Stimulated activated CD8-positive, alpha-beta memory T cell treated with anti-CD3 and anti-CD28 coated beads, Interleukin-12 subunit alpha, Interleukin-12 subunit beta, amount 100 ng/mL, for 1 hour (primary cell): ENCODE results near the gene PSORS1C2.

ENCODE experiments used
- DNase-seq: peaks from one replicate; pipeline ENCODE4 v3.0.0-alpha.2; 2020; ENCODE audit warnings: low read depth

PSORS1C2 gene

GRCh38 chr6:31140643-31141042, 1.8 kb upstream of the PSORS1C2 start:
- no peak for DNase-seq

DNA sequence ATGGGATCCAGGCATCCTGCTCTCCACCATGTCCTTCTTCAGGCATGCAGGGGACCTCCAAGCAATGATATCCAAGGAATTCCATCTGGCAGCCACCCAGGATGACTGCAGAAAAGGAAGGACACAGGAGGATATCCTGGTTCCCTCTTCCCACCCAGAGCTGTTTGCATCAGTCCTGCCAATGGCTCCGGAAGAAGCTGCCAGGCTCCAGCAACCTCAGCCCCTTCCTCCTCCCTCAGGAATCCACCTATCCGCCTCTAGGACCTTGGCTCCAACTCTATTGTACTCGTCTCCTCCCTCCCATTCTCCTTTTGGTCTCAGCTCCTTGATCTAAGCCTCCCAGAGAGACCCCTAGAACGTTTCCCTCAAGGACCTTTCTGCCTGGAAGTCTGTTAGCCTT, 733 bp upstream of the PSORS1C2 start:
- DNase-seq: no peak

DNA sequence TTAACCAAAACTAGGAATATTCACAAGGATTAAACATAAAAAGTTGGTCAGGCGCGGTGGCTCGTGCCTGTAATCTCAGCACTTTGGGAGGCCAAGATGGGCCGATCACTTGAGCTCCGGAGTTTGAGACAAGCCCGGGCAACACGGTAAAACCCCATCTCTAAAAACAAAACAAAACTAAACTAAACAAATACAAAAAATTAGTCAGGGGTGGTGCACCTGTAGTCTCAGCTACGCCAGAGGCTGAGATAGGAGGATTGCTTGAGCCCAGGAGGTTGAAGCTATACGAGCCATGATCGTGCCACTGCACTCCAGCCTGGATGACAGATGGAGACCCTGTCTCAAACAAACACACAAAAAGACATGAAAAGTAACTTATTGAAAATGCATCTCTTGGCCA, 3.2 kb downstream of the PSORS1C2 start:
- no peak for DNase-seq

GRCh38 chr6:31132806-31133205, 6.1 kb downstream of the PSORS1C2 start:
- no peak for DNase-seq

DNA sequence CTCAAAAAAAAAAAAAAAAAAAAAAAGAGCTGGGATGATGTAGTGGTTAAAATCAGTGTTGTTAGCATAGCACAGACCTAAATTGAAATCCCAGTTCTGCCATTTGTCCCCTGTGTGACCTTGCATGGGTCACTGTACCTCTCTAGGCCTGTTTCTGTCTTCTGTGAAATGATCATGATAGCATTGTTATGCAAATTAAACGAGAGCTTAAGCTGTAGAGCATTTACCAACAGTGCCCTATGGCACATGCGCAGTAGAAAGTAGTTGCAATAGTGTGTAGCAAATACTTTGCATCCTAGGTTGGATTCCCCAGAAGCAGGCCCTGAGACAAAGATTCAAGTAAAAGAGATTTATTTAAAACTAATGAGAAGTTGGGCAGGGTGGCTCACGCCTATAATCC, 7.3 kb downstream of the PSORS1C2 start:
- DNase-seq: no peak

DNA sequence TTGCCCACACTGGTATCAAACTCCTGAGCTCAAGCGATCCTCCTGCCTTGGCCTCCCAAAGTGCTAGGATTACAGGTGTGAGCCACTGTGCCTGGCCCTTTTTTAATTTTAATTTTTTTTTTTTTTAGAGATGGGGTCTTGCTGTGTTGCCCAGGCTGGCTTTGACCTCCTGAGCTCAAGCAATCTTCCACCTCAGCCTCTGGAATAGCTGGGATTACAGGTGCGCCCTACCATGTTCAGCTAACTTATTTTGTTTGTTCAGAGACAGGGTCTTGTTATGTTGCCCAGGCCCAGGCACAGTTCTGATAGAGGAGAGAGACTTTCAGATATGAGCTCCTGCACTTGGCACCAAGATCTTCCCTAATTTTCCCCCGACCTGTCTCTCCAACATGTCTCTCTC, 8.1 kb downstream of the PSORS1C2 start:
- no peak for DNase-seq

- no peak for DNase-seq
Measured at GRCh38 chr6:31129130-31129529, 9.7 kb downstream of the PSORS1C2 start.

GRCh38 chr6:31128093-31128676, 10.7 kb downstream of the PSORS1C2 start:
- DNase-seq: peak; percentile 57

DNA sequence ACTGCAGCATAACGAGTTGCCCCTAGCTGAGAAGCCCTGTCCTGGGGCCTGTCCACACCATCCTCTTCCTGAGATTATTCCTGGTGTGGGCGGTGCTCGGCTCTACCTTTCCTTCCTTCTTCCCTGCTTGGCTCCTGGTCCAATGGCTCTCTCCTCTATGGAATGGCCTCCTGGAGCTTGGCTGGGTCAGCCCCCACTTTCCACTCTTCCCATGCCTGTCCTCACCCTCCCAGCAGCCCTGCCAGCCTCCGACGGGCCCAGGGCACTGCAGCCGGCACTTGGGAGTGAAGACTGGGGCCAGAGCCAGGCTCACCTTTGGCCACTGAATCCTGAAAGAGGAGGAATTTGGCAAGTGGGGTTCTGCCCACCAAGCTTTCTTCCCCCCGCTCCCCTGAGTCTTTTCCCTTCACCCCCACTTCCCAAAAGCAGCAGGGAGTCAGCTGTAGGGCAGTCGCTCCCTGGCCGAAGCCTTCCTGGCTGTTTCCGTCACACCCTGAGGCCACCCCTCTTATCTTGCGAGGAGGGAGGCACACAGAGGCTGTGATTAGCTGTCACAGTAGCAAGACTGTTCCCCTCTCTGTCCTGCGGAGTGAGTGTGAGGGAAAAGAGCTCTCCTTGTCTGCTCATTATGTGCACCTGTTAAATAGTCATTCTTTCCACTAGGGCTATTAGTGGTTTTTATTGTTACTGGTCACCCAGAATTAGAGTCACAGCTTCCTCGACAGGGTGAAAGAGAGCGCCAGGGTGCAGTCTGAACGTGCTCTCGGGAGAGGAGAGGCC, 12.3 kb downstream of the PSORS1C2 start:
- DNase-seq: no peak

GRCh38 chr6:31125586-31126363, 13.1 kb downstream of the PSORS1C2 start:
- DNase-seq: no peak

GRCh38 chr6:31125162-31125561, 13.7 kb downstream of the PSORS1C2 start:
- no peak for DNase-seq

GRCh38 chr6:31122791-31123706, 15.8 kb downstream of the PSORS1C2 start:
- no peak for DNase-seq

GRCh38 chr6:31121131-31121790, 17.6 kb downstream of the PSORS1C2 start:
- DNase-seq: no peak

GRCh38 chr6:31120151-31120915, 18.5 kb downstream of the PSORS1C2 start, which contains the start of gene CDSN:
Gene CDSN (minus strand): TSS chr6:31120446. CDS start chr6:31120419, 27 bp downstream.
- DNase-seq: no peak

GRCh38 chr6:31118178-31118577, 20.7 kb downstream of the PSORS1C2 start:
- no peak for DNase-seq

GRCh38 chr6:31116661-31117385, 22.0 kb downstream of the PSORS1C2 start:
- no peak for DNase-seq

- no peak for DNase-seq
Measured at GRCh38 chr6:31115941-31116560, 22.8 kb downstream of the PSORS1C2 start.

DNA sequence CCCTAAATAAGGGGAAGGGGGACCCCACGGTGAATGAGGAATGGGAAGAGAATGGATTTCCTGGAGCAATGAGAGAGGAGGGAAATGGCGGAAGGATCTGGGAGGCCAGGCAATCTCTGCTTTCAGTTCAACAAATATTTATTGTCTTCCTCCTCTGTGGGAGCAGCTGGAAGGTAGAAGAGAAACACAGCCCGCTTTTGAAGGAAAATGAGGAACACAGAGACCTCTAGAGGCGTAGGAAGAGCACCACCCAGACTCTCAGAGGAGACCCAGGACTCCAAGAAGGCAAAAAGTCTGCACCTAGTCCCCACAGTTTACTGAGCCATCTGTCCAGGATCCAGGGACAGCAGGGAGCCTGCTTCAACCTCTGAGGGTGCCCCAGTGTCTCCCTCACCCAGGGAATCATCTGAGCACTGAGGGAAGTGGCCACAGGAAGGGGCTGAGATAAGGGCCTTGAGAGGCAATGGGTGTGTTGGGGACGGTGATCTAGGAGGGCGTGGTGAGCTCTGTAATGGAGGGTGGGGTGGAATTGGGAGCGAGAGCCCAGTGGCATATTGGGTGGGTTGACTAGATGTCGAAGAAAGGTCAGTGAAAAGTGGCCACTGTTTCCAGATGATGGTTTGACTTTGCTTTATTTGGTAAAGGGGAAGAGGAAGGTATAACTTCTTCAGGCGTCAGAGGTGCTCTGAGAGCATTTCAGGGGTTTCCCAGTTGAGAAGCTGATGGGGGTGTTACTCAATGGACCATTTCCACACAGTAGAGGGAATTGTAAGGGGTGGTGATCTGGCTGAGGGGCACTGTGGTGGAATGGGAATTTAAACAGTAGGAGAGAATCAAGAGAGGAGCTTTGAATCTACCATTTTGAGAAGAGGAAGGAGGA, 23.7 kb downstream of the PSORS1C2 start:
- DNase-seq: no peak

DNA sequence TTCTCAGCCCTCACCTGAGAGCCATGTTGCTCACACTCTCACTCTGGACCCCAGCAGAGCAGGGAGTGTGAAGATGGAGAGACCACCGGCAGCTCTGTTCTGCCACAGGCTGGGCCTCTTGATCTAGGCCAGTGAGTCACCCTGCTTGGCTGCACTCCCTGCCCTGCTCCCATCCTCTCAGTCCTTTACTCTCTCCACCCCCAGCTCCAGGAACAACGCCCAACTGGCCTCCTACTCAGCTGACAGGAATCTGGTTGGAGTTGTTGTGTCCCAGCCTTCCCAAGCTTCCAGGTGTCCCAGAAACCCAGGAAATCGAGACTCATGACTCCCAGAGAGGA, 24.4 kb downstream of the PSORS1C2 start, which contains the start of gene PSORS1C1:
PSORS1C1 (plus strand) TSS at position 260 of the 338 bp plus-strand sequence. CDS start 14,833 bp downstream, outside the sequence.
- no peak for DNase-seq
